H9 (cell line): ENCODE results near the gene SHB. TPM values are rescaled to one million over a fixed set of nuclear protein-coding genes. Genes with fewer than 3 reads are reported as not detected.

Experiments
- DNase-seq: peaks from one replicate; pipeline ENCODE4 v3.0.0-alpha.2; 2017
- H2AFZ ChIP-seq: one replicate; pipeline ENCODE4 v1.6.1; 2013; ENCODE audit warnings: mild to moderate bottlenecking, low read length, control low read depth, moderate library complexity
- H2AK5ac ChIP-seq: 2 replicates; pipeline ENCODE4 v1.6.1; 2013; ENCODE audit warnings: low read length, control low read depth, mixed read lengths; ENCODE audit not compliant: insufficient read length
- H2BK120ac ChIP-seq: one replicate; pipeline ENCODE4 v1.6.1; 2013; ENCODE audit warnings: low read depth, mild to moderate bottlenecking, low read length, control low read depth, inconsistent platforms; ENCODE audit not compliant: poor library complexity, severe bottlenecking
- H2BK12ac ChIP-seq: 2 replicates; pipeline ENCODE4 v1.6.1; 2013; ENCODE audit warnings: low read length, control low read depth, mixed read lengths, low read depth; ENCODE audit not compliant: insufficient read length
- H2BK15ac ChIP-seq: 2 replicates; pipeline ENCODE4 v1.6.1; 2013; ENCODE audit warnings: low read depth, low read length, control low read depth
- H2BK20ac ChIP-seq: one replicate; pipeline ENCODE4 v1.6.1; 2013; ENCODE audit warnings: low read depth, mild to moderate bottlenecking, low read length, control low read depth, inconsistent platforms; ENCODE audit not compliant: poor library complexity, severe bottlenecking
- H2BK5ac ChIP-seq: 2 replicates; pipeline ENCODE4 v1.6.1; 2013; ENCODE audit warnings: low read length, control low read depth, mixed read lengths; ENCODE audit not compliant: insufficient read length
- H3K14ac ChIP-seq: 2 replicates; pipeline ENCODE4 v1.6.1; 2013; ENCODE audit warnings: low read length, control low read depth; ENCODE audit not compliant: insufficient read depth
- H3K18ac ChIP-seq: 2 replicates; pipeline ENCODE4 v1.6.1; 2013; ENCODE audit warnings: low read depth, mild to moderate bottlenecking, mixed read lengths, low read length, control low read depth; ENCODE audit not compliant: insufficient read length
- H3K23ac ChIP-seq: 2 replicates; pipeline ENCODE4 v1.6.1; 2013; ENCODE audit warnings: low read length, control low read depth, mixed read lengths, low read depth; ENCODE audit not compliant: insufficient read length
- H3K23me2 ChIP-seq: 2 replicates; pipeline ENCODE4 v1.6.1; 2013; ENCODE audit warnings: low read depth, mild to moderate bottlenecking, mixed read lengths, low read length, control low read depth; ENCODE audit not compliant: insufficient read length, poor library complexity, severe bottlenecking
- H3K27ac ChIP-seq: 2 replicates; pipeline ENCODE4 v1.5.1; 2013; ENCODE audit warnings: low read length, control low read depth, mixed read lengths, low read depth; ENCODE audit not compliant: insufficient read length
- H3K27me3 ChIP-seq: 2 replicates; pipeline ENCODE4 v1.6.1; 2013; ENCODE audit warnings: low read length, control low read depth, inconsistent platforms; ENCODE audit not compliant: insufficient read depth
- H3K4ac ChIP-seq: 2 replicates; pipeline ENCODE4 v1.6.1; 2013; ENCODE audit warnings: low read depth, mild to moderate bottlenecking, control low read depth, inconsistent platforms, low read length, moderate library complexity
- H3K4me1 ChIP-seq: 2 replicates; pipeline ENCODE4 v1.6.1; 2013; ENCODE audit warnings: low read length, control low read depth, inconsistent platforms; ENCODE audit not compliant: insufficient read depth
- H3K4me2 ChIP-seq: 2 replicates; pipeline ENCODE4 v1.6.1; 2013; ENCODE audit warnings: low read length, control low read depth, mixed read lengths; ENCODE audit not compliant: insufficient read length, insufficient read depth
- H3K56ac ChIP-seq: 2 replicates; pipeline ENCODE4 v1.6.1; 2013; ENCODE audit warnings: low read depth, mild to moderate bottlenecking, mixed read lengths, low read length, control low read depth; ENCODE audit not compliant: insufficient read length
- H3K79me1 ChIP-seq: 2 replicates; pipeline ENCODE4 v1.6.1; 2013; ENCODE audit warnings: low read depth, mild to moderate bottlenecking, moderate library complexity, low read length, control low read depth, inconsistent platforms; ENCODE audit not compliant: insufficient read depth, poor library complexity, severe bottlenecking
- H3K79me2 ChIP-seq: 2 replicates; pipeline ENCODE4 v1.6.1; 2013; ENCODE audit warnings: low read length, control low read depth, inconsistent platforms; ENCODE audit not compliant: insufficient read depth
- H3K9ac ChIP-seq: 2 replicates; pipeline ENCODE4 v1.6.1; 2013; ENCODE audit warnings: low read length, control low read depth, mixed read lengths; ENCODE audit not compliant: insufficient read length; ENCODE audit errors: extremely low read depth
- H3K9me3 ChIP-seq: one replicate; pipeline ENCODE4 v1.6.1; 2013; ENCODE audit warnings: low read depth, low read length, inconsistent platforms; ENCODE audit not compliant: control insufficient read depth
- H3T11ph ChIP-seq: one replicate; pipeline ENCODE4 v1.6.1; 2013; ENCODE audit warnings: mild to moderate bottlenecking, low read length, control low read depth, inconsistent platforms
- H4K20me1 ChIP-seq: one replicate; pipeline ENCODE4 v1.6.1; 2013; ENCODE audit not compliant: control insufficient read depth, insufficient read length, insufficient read depth
- H4K5ac ChIP-seq: 2 replicates; pipeline ENCODE4 v1.6.1; 2013; ENCODE audit warnings: low read depth, mild to moderate bottlenecking, mixed read lengths, low read length, control low read depth; ENCODE audit not compliant: insufficient read length
- H4K8ac ChIP-seq: replicated peaks from 2 replicates; pipeline ENCODE4 v1.6.1; 2013; ENCODE audit warnings: low read length, control low read depth, mixed read lengths, low read depth; ENCODE audit not compliant: insufficient read length
- H4K91ac ChIP-seq: 2 replicates; pipeline ENCODE4 v1.6.1; 2013; ENCODE audit warnings: low read depth, mild to moderate bottlenecking, moderate library complexity, mixed read lengths, low read length, control low read depth; ENCODE audit not compliant: insufficient read length
- H3K27ac Mint-ChIP-seq, 3 experiments: 2 replicates in 2 of 3; 3 replicates in 1 of 3; pipeline ENCODE4 v1.8.0; 2020 to 2021; ENCODE audit warnings: mixed read lengths in 3 of 3, mild to moderate bottlenecking in 1 of 3, moderate library complexity in 1 of 3
- H3K27me3 Mint-ChIP-seq: 2 replicates; pipeline ENCODE4 v1.8.0; 2021; ENCODE audit warnings: low read depth, mild to moderate bottlenecking, moderate library complexity, mixed read lengths
- H3K36me3 Mint-ChIP-seq, 3 experiments: 2 replicates in 2 of 3; 3 replicates in 1 of 3; pipeline ENCODE4 v1.8.0; 2020 to 2021; ENCODE audit warnings: low read depth in 3 of 3, mixed read lengths in 3 of 3; ENCODE audit not compliant: insufficient read depth in 1 of 3
- H3K4me1 Mint-ChIP-seq, 2 experiments: 2 replicates each; pipeline ENCODE4 v1.8.0; 2020; ENCODE audit warnings: mixed read lengths in 2 of 2
- H3K4me3 Mint-ChIP-seq, 2 experiments: 2 replicates in 1 of 2; 3 replicates in 1 of 2; pipeline ENCODE4 v1.8.0; 2020 to 2021; ENCODE audit warnings: mild to moderate bottlenecking in 2 of 2, mixed read lengths in 2 of 2, moderate library complexity in 1 of 2
- H3K9me3 Mint-ChIP-seq, 2 experiments: 2 replicates in 1 of 2; 3 replicates in 1 of 2; pipeline ENCODE4 v1.8.0; 2020; ENCODE audit warnings: mild to moderate bottlenecking in 2 of 2, mixed read lengths in 2 of 2, moderate library complexity in 1 of 2
- CTCF ChIP-seq: fragments of 200-600 bp; sonication (generic); conservative IDR thresholded peaks from 3 replicates; pipeline ENCODE4 v1.8.0; 2021; ENCODE audit warnings: antibody characterized with exemption, mild to moderate bottlenecking
- WGBS: extraction: QIAGEN DNeasy Blood & Tissue Kit; methylation state at CpG from one replicate; pipeline ENCODE4 v1.1.7; 2013; ENCODE audit warnings: missing lambda C conversion rate, low lambda C conversion rate, mixed read lengths; ENCODE audit not compliant: insufficient read length; ENCODE audit errors: extremely low coverage; 5-methylcytosine and 5-hydroxymethylcytosine counted together
- total RNA-seq: library from RNA; stranded (reverse); gene quantifications from 2 replicates; pipeline ENCODE4 v1.2.1, GENCODE V29; 2021

SHB gene
- total RNA-seq, 1 experiment from 2014 or later = 14.6 TPM

- no peak for DNase-seq
- Histone ChIP-seq H3K23me2 (no peaks in the 10 kb centered on the region), H3K56ac (no peak overlapping the region), H2BK12ac (no peak overlapping the region), H2BK5ac (no peak overlapping the region), H3K4me2 (no peak overlapping the region), H3K27me3 (no peaks in the 10 kb centered on the region), H2BK20ac (no peak overlapping the region), H3K4me1 (no peaks in the 10 kb centered on the region; the same call in 1 of the 2 replicates), H2AFZ (no peak overlapping the region), H2AK5ac (no peak overlapping the region), H3K18ac (no peak overlapping the region), H2BK120ac (no peak overlapping the region), H4K91ac (no peak overlapping the region), H2BK15ac (no peak overlapping the region), H3K79me1 (no peaks in the 10 kb centered on the region), H3K4ac (no peak overlapping the region), H4K8ac (no peak overlapping the region), H3K79me2 (no peaks in the 10 kb centered on the region), H3K23ac (no peak overlapping the region), H4K5ac (no peak overlapping the region), H3T11ph (no peak overlapping the region), H3K27ac (no peak overlapping the region), H3K14ac (no peak overlapping the region), H4K20me1 (no peaks in the 10 kb centered on the region), H3K9ac (no peak overlapping the region), H3K9me3 (no peaks in the 10 kb centered on the region)
- no peaks in the 10 kb centered on the region; a peak in 1 of 7 replicates for H3K36me3 Mint-ChIP-seq
- WGBS = no CpG with 5 or more reads among the region's 6 CpGs
- no peaks in the 10 kb centered on the region for H3K9me3 Mint-ChIP-seq
- no peak overlapping the region; a peak in 1 of 7 replicates for H3K27ac Mint-ChIP-seq
- peaks cover 56 to 65% of the 10 kb centered on the region in 2 experiments for H3K4me1 Mint-ChIP-seq
- no peaks in the 10 kb centered on the region; the same call in 1 of the 2 replicates for H3K27me3 Mint-ChIP-seq
- H3K4me3 Mint-ChIP-seq = no peak overlapping the region
- TF ChIP-seq CTCF = no peak
Measured at GRCh38 chr9:37925006-37925405, 144.0 kb downstream of the SHB start.
